Measurements from ENCODE around the gene IQCH.
"Not testable (repeated sequence)": the region's sequence is repeated elsewhere in the genome, so short reads cannot be mapped to it uniquely, and the experiment has no call there.

Gene IQCH

GRCh38 chr15:67246606-67247005, 8.0 kb upstream of the IQCH start:
- DNase-seq (ENCODE audit: low read depth) = not testable (repeated sequence)

GRCh38 chr15:67248011-67248505, 6.5 kb upstream of the IQCH start:
- no peak for DNase-seq (ENCODE audit: low read depth)

GRCh38 chr15:67249830-67250229, 4.8 kb upstream of the IQCH start:
- DNase-seq (ENCODE audit: low read depth) = no peak

GRCh38 chr15:67251318-67251717, 3.3 kb upstream of the IQCH start:
- DNase-seq (ENCODE audit: low read depth) = no peak

- no peak for DNase-seq (ENCODE audit: low read depth)
These were observed 1.5 kb upstream of the IQCH start for GRCh38 chr15:67253101-67253500.

- no peak for DNase-seq (ENCODE audit: low read depth)
These were observed 893 bp upstream of the IQCH start for GRCh38 chr15:67253549-67254237.

- DNase-seq (ENCODE audit: low read depth) = no peak
These were observed 1.5 kb downstream of the IQCH start for GRCh38 chr15:67256051-67256450.

- not testable (repeated sequence) for DNase-seq (ENCODE audit: low read depth)
These were observed 3.8 kb downstream of the IQCH start for GRCh38 chr15:67258412-67258811.

GRCh38 chr15:67259379-67259778, 4.8 kb downstream of the IQCH start:
- no peak for DNase-seq (ENCODE audit: low read depth)

- DNase-seq (ENCODE audit: low read depth) = no peak
These were observed 5.2 kb downstream of the IQCH start for GRCh38 chr15:67259806-67260205.

GRCh38 chr15:67266870-67267269, 12.3 kb downstream of the IQCH start:
- DNase-seq (ENCODE audit: low read depth) = no peak

- DNase-seq (ENCODE audit: low read depth) = no peak
These were observed 12.9 kb downstream of the IQCH start for GRCh38 chr15:67267440-67267839.

- no peak for DNase-seq (ENCODE audit: low read depth)
These were observed 13.7 kb downstream of the IQCH start for GRCh38 chr15:67267951-67268941.

- DNase-seq (ENCODE audit: low read depth) = no peak
These were observed 19.6 kb downstream of the IQCH start for GRCh38 chr15:67274236-67274635.

GRCh38 chr15:67276666-67277065, 22.1 kb downstream of the IQCH start:
- DNase-seq (ENCODE audit: low read depth) = no peak

GRCh38 chr15:67280217-67280616, 25.6 kb downstream of the IQCH start:
- DNase-seq (ENCODE audit: low read depth) = no peak

GRCh38 chr15:67281714-67282113, 27.1 kb downstream of the IQCH start:
- DNase-seq (ENCODE audit: low read depth) = no peak

GRCh38 chr15:67285625-67286024, 31.0 kb downstream of the IQCH start:
- not testable (repeated sequence) for DNase-seq (ENCODE audit: low read depth)

GRCh38 chr15:67286400-67286799, 31.8 kb downstream of the IQCH start:
- not testable (repeated sequence) for DNase-seq (ENCODE audit: low read depth)

- DNase-seq (ENCODE audit: low read depth) = no peak
These were observed 35.7 kb downstream of the IQCH start for GRCh38 chr15:67290319-67290718.

- DNase-seq (ENCODE audit: low read depth) = no peak
These were observed 41.6 kb downstream of the IQCH start for GRCh38 chr15:67296188-67296587.

GRCh38 chr15:67296684-67297083, 42.1 kb downstream of the IQCH start:
- DNase-seq (ENCODE audit: low read depth) = no peak

Measured in T-helper 22 cell (primary cell).